GM12872 (cell line): Measurements from ENCODE around the gene DIP2C.

Source experiments
- TF ChIP-seq, protein P1 (sequence below): IDR thresholded peaks from 3 replicates; pipeline ENCODE4 v1.5.1; 2011; ENCODE audit warnings: low read depth, mild to moderate bottlenecking, low read length, moderate library complexity; ENCODE audit not compliant: insufficient read depth

Gene DIP2C

DNA sequence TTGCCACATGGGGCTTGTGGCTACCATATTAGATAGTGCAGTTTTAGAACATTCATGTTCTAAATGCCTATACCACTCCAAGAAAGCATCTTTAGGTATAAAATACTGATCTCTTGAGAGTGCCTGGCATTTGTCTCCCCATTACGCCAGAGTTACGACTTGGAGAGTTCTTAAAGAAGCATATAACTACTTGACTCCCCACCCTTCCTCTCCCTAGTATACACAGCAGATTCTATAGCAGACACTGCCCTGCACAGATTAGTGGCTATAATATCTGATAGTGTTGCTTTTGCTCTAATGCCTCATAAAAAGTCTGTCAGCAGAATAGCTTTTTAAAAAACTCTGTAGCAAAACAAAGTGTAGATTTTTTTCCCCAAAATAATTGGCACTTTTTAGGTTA lies 463.4 kb downstream of the DIP2C start:
- TF ChIP-seq, protein P1, sequence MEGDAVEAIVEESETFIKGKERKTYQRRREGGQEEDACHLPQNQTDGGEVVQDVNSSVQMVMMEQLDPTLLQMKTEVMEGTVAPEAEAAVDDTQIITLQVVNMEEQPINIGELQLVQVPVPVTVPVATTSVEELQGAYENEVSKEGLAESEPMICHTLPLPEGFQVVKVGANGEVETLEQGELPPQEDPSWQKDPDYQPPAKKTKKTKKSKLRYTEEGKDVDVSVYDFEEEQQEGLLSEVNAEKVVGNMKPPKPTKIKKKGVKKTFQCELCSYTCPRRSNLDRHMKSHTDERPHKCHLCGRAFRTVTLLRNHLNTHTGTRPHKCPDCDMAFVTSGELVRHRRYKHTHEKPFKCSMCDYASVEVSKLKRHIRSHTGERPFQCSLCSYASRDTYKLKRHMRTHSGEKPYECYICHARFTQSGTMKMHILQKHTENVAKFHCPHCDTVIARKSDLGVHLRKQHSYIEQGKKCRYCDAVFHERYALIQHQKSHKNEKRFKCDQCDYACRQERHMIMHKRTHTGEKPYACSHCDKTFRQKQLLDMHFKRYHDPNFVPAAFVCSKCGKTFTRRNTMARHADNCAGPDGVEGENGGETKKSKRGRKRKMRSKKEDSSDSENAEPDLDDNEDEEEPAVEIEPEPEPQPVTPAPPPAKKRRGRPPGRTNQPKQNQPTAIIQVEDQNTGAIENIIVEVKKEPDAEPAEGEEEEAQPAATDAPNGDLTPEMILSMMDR, result no peak

DNA sequence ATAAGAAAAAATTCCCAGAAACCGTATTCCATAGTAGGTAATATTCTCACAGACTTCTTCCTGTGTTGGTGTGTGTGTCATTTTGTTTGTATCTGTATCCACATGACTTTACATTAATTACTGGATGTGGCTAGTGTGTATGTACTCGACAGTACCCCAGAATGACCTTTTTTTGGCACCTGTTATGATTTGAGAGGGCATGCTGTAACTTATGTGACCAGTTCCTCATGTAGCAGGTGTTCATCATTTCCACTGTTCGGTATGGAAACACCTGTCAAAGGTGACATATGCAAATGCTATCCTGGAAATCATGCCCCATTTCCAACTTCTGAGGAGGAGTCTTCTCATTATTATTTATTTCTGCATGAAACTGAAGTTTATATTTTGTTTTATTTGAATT lies 464.9 kb downstream of the DIP2C start:
- TF ChIP-seq, protein P1, result no peak
